Sciatic nerve (tissue), 2 donors: ENCODE measurements around the gene MAP3K1. TPM values are rescaled to one million over a fixed set of nuclear protein-coding genes. Genes with fewer than 3 reads are reported as not detected.

Experiments
- ATAC-seq: fragments of 200-7000 bp; cut with Tn5 transposase; one replicate; pipeline ENCODE4 v1.9.1; 2020; ENCODE audit warnings: mild to moderate bottlenecking, moderate library complexity
- DNase-seq: peaks from one replicate; pipeline ENCODE4 v3.0.0-alpha.2; 2020; ENCODE audit warnings: low spot score
- intact Hi-C: fragments of 100-400 bp; cut with DNase I; formaldehyde crosslinking; loops from one replicate; pipeline ENCODE4 v1.14.2; 2022
- total RNA-seq: library from RNA; stranded (reverse); fragmentation: NEBNext Ultra II Directional; extraction: Animal tissue kit (Norgen Biotek cat#: 25700); gene quantifications from one replicate; pipeline ENCODE4 v1.2.1, GENCODE V29; 2021
- donor health status: DM: no; HTN: no; CAD: no.
- donor health status: DM: no; HTN: no; CAD: no.

MAP3K1 gene
- total RNA-seq, 1 donor from 2014 or later, result 28.4 TPM

DNA sequence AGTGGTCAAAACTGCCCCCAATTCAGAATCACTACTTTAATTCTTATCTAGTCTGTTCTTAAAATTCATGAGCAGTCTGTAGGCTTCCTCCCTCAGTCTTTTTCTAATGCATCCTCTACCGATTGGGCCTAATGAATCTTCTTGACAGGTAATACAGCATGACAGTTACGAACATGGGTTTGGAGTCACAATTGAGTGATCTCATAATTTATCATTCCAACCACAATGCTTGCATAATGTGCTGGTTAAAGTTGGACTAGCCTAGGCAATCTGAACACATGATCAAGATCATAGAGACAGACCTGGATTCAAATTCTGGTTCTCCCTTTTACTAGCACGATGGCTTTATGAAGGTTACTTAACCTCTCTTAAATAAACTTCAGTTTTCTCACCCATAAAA is 61.0 kb downstream of the MAP3K1 start:
- intact Hi-C loops, result no loop called here
- ATAC-seq (no peak), DNase-seq (no peak)

DNA sequence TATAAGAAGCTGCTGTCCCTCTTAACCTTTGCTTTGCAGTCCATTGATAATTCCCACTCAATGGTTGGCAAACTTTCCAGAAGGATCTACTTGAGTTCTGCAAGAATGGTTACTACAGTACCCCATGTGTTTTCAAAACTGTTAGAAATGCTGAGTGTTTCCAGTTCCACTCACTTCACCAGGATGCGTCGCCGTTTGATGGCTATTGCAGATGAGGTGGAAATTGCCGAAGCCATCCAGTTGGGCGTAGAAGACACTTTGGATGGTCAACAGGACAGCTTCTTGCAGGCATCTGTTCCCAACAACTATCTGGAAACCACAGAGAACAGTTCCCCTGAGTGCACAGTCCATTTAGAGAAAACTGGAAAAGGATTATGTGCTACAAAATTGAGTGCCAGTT is 66.2 kb downstream of the MAP3K1 start:
- DNase-seq (no peak), ATAC-seq (no peak)
- intact Hi-C loops, result no loop called here

DNA sequence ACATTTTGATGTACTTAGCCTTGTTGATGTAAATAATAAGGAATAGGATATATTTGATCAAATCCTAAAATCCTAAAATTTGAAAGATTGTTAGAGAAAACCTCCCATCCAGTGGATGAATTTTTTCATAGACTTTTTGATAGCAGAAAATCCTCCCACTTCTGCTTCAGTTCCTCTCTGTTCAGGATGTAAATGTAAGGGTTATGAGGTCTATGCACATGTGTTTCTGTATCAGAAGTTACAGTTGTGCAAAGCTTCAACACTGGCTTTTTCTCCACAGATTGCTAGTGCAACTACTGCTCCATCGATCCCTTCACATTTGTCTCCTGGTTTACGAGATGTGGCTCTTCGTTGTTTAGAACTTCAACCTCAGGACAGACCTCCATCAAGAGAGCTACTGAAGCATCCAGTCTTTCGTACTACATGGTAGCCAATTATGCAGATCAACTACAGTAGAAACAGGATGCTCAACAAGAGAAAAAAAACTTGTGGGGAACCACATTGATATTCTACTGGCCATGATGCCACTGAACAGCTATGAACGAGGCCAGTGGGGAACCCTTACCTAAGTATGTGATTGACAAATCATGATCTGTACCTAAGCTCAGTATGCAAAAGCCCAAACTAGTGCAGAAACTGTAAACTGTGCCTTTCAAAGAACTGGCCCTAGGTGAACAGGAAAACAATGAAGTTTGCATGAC is 78.1 kb downstream of the MAP3K1 start:
- ATAC-seq (no peak), DNase-seq (no peak)
- intact Hi-C loops, result no loop called here

DNA sequence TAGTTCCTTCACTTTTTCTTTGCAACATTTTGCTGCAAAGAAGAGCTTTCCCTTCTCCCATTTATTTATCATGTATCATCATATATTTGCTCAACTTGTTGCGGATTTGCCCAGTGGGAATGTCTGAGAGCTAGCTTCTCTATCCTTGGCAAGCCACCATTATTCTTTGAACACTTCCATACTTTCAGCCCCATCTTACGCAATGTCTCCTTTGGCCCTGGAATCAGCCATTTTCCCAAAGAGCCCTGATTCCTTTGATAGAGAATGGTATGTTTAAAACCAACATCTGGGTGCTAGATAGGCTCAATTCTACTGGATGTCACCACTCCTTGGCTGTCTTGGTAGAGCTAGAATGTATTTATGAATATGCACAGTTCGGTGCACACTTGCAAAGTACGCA is 81.4 kb downstream of the MAP3K1 start:
- intact Hi-C loops, result loop anchor here (5.0 kb wide), 1 partner anchor 331 kb away; no protein-coding TSS in a partner anchor
- DNase-seq (no peak), ATAC-seq (no peak)

DNA sequence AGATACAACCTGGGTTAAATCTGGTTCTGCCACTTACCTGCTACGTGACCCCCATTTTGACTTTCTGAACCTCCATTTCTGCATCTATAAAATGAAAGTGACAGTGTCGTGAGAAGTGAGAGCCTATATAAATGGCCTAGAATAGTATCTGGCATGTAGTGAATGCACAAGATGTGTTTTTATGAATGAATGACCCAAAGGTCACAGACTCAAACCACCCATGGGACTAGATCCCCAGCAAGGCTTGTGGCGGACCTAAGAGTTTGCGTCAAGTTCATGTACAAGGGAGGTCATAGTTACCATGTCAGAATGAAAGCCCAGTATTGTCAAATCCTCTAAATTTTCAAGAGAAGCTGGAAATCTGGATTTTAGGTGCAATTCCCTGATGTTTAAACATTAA is 82.9 kb downstream of the MAP3K1 start:
- ATAC-seq (no peak), DNase-seq (no peak)
- intact Hi-C loops, result loop anchor here (5.0 kb wide), 1 partner anchor 329 kb away; no protein-coding TSS in a partner anchor

DNA sequence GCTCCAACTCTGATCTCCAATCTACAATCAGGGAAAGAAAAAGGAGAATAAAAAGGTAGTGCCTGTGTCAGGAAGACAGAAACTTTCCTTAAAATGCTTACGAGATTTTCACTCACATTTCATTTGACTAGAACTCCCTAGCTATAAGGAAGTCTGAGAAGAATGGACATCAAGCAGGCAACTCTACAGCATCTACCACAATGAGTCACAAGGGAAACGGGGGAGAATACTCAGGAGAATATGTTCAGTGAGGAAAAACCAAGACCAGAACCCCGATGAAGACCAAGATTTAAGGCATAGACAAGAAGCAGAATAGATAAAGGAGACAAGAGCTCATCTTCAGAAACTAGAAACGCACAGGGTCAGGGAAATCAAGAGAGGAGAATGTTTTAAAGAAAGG is 85.0 kb downstream of the MAP3K1 start:
- intact Hi-C loops, result no loop called here
- ATAC-seq (no peak), DNase-seq (no peak)

DNA sequence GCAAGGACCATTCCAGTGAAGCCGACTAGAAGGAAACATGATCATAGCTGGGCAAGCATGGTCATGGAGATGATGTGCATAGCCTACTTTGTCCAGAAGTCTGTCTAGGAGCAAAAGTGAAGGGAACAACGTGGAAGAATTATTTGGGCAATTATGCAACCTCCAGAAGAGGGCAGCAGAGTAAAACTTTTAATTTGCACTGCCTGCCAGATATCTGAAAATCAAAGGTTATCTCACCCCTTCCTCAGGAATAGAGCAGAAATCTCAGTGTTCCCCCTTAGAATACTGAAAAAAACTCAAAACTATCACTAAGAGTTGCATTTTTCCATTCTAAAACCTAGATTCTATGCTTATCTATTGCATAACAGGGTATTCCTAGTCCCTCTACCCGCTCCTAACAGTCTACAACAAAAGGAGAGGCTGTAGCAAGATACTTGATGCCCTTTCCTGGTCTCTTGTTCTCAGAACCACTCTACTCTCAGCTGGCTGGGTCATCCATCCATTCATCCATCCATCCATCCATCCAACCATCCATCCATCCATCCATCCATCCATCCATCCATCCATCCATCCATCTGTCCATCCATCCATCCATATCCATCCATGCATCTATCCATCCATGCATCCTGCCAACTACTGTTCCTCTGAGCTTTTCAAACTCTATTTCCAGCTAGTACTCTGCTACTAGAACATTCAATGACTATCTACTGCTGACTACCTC is 85.7 kb downstream of the MAP3K1 start:
- DNase-seq (no peak), ATAC-seq (peak; percentile 72)
- intact Hi-C loops, result no loop called here

GRCh38 chr5:56908942-56909293 is 93.6 kb downstream of the MAP3K1 start:
- peak; percentile 50 for ATAC-seq
- DNase-seq, result no peak
- intact Hi-C loops, result no loop called here

DNA sequence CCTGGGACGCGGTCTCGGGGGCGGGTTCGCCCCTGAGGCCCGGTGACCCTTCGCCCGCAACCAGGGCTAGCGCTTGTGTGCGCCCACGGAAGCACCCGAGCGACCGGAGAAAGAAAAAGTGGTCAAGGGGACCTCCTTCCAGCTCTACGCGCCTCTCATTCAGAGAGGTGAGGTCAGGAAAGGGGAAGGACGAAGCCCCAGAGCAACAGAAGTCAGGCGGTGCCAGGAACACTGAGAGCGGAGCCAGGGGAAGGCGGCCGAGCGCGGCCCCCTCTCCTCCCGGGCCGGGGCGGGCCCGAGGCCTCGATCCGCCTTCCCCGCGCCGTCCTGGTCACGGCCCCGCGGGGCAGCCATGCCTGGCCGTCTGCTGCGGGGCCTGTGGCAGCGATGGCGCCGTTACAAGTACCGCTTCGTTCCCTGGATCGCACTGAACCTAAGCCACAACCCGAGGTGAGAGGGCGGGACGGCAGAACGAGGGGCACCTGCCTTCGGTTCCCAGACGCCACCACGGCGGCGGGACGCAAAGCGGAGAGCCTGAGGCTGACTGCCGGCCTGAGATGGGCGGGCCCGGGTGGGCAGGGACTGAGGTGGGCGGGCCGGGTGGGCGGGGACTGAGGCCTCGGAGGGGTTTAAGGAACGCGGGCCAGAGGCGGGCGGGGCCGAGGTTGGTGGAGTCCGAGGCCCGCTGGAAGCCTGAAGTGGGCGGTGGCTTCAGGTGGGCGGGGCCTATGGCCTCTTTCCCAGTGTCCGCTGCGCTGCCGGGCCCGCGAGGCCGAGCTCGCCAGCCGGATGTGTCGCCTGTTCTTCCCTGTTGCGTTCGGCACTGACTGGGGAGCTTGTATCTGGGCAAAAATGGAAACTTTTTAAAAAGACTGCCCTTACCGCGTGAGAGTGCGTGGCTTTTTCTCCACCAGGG is 94.2 kb downstream of the MAP3K1 start, which contains the start of gene SETD9:
Gene SETD9 (plus strand): TSS at position 303 of the 916 bp plus-strand sequence. CDS start 50 bp downstream, at position 353.
- ATAC-seq, result peak; percentile 99
- intact Hi-C loops, result no loop called here
- DNase-seq, result peak; percentile 99

DNA sequence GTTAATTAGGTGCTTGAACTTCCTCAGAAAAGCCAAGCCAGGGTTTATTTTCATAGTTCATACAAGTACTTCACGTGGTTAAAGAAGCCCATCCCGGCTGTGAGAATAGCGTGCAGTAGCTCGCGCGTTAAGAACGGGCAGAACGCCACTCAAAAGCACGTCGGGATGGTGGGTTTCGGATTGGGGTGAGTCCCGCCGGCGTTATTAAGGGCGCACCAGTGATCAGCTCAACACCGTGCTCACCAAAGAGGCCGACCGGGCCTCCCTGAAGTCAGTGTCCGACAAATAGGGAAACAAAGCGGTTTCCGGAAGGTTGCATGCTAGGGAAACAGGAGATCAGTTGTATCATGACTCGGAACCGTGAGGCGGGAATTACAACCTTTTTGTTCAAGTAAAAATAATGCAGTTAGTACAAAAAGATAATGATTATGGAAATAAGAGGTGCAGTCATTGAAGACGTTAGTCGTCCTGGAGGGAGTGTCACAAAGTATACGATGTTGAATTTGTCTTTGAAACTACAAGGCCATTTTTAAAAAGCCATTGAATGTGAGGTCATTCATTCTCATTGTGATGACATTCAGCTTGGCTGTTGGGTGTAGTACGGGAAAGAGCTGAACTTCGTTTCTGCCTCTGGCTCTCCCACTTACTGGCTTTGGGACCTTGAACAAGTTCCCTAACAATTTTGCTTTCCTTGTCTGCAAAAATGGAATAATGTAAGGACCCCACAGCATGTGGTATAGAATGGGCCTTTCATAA is 95.0 kb downstream of the MAP3K1 start:
- ATAC-seq, result peak; percentile 43
- intact Hi-C loops, result no loop called here
- DNase-seq, result peak; percentile 72

- no peak for DNase-seq
- ATAC-seq, result no peak
- intact Hi-C loops, result no loop called here
Observed at GRCh38 chr5:56913766-56914165, 98.4 kb downstream of the MAP3K1 start.

DNA sequence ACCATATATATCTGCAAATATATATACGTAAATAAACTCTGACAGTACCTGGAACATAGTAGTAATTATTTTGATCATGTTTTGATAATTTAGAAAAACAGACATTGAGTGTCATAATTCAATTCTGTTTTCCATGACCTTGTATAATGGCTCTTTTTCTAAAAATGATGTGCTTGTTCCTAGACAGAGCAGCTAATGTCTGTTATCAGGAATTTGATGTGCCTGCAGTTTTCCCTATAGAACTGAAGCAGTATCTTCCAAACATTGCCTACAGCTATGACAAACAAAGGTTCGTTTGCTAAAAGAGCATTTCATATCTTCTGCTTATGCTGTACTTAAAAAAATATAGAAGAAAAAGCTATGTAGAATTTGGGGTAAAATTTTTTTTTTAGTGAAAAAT is 99.3 kb downstream of the MAP3K1 start:
- ATAC-seq (no peak), DNase-seq (no peak)
- intact Hi-C loops, result no loop called here

GRCh38 chr5:56917534-56917933 is 102.2 kb downstream of the MAP3K1 start:
- no peak for ATAC-seq
- intact Hi-C loops, result no loop called here
- no peak for DNase-seq

DNA sequence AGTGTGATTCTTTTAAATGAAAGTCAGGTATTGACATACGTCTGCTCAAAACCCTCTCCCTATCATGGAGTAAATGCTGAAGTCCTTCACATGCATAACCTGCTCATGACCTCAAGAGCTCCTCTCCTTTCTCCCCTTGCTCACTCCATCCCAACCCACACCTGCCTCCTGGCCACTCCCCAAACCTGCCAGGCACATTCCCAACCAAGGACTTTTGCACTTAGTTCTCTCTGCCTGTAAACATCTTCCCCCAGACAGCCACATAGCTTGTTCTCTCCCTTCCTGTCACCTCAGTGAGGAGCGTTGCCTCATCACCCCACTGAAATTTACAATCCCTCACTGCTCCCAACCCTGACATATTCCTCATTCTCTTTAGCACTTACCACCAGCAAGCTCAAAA is 102.7 kb downstream of the MAP3K1 start:
- DNase-seq, result no peak
- ATAC-seq, result no peak
- intact Hi-C loops, result no loop called here

DNA sequence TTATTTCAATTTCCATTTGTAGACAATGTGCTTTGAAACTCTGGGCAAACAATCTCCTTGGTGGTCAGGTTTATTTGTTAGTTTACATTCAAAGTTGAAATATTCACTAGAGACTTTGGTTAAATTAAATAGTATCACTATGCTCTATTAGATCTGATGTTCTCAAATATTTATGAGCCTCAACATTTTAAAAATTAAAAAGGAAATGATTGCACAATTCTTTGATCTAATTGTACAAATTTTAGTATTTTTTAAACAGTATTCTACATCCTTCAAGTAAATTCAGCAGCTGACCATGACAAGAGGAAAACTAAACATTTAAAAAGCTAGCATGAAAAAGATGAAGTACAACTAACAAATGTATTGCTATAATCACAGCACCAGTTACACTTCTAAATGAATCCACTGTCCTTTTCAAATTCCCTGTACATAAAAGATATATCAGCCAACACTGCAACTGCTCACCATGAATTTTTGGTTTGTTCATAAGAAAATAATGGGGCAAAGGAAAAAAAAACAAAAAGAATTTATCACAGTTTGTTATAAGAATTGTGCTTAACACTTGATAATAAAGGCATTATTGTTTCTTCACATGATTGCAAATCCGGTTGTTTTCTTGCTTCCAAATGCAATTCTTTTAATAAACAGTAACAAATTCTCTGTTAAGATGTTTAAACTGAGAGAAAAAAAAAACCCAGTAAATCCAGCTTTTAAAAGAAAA is 104.8 kb downstream of the MAP3K1 start:
- ATAC-seq (no peak), DNase-seq (no peak)
- intact Hi-C loops, result no loop called here

GRCh38 chr5:56922922-56923321 is 107.6 kb downstream of the MAP3K1 start:
- intact Hi-C loops, result no loop called here
- no peak for DNase-seq
- no peak for ATAC-seq

DNA sequence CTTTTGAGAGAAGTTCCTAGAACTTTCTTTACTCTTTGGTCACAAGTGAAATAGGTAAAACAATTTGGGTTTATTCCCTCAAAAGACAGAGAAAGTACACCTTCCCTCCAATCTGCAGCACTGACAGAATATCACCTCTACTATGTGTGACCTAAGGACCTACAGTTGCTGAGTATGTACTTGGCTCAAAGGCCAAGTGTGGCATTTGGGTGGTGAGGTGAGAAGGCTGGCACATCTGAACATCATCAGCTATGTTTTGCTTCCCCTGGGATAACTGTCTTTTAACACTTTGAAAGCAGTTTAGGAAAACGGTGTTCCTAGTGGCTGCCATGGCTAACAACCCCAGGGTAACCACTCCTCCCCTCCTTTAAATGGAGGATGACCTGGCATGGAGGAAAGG is 119.0 kb downstream of the MAP3K1 start:
- intact Hi-C loops, result no loop called here
- DNase-seq (no peak), ATAC-seq (no peak)

DNA sequence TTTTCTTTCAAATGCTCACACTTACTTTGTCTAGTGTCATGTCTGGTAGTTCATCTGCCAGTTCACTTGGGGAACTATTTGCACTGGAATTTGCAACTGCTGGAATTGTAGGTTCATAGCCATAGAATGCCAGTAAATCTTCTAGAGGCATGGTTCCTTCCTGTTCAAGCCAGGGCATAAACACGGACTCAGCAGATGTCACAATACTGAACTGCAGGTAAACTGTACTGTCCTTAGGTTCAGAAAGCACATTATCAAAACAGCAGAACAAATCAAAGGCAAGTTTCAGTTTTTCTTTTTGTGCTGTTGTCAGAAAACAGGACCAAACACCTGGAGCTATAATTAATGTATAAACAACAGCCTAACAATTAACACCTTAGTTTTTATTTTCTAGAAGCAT is 123.5 kb downstream of the MAP3K1 start:
- DNase-seq (no peak), ATAC-seq (no peak)
- intact Hi-C loops, result no loop called here
